ENCODE measurements around the gene SPEG.

Gene SPEG

DNA sequence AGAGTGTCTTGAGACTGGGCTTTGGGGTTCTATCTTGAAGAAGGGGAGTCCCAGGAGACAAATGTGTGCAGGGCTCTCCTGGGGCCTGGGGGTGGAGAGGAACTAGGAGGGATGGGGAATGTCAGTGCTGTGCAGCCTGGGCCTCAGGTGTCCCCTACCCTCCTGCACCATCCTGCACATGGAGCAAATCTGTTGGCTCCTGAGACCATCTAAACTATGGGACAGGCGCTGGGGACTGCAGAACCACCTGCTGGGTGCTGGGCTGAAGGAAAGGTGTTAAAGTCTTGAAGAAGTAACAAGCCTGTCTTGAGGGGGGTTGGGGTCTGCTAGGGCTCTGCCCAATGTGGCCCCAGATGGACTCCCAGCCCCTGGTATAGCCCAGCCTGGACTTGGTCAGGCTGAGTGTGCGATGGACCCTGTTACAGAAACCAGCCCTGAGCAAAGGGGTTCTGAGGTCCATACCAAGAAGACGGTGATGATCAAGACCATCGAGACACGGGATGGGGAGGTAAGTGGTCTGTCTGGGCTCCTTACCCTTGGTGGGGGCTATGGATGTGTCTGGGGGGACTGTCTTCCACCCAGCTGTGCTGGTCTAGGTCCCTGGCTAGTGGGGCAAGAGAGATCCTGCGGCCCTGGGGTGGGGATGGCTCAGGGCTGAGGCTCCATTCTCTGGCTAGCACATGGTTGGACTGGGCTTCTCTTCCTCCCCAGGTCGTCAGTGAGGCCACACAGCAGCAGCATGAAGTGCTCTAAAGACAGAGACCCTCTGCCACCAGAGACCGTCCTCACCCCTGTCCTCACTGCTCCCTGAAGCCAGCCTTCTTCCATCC lies 9.2 kb upstream of the SPEG start:
- no peak for DNase-seq (ENCODE audit: low read depth)

- no peak for DNase-seq (ENCODE audit: low read depth)
Observed at GRCh38 chr2:219426068-219426443, 8.6 kb upstream of the SPEG start.

GRCh38 chr2:219426534-219427136 lies 8.0 kb upstream of the SPEG start:
- DNase-seq (ENCODE audit: low read depth): no peak

GRCh38 chr2:219428469-219428868 lies 6.2 kb upstream of the SPEG start:
- DNase-seq (ENCODE audit: low read depth): peak; percentile 19

DNA sequence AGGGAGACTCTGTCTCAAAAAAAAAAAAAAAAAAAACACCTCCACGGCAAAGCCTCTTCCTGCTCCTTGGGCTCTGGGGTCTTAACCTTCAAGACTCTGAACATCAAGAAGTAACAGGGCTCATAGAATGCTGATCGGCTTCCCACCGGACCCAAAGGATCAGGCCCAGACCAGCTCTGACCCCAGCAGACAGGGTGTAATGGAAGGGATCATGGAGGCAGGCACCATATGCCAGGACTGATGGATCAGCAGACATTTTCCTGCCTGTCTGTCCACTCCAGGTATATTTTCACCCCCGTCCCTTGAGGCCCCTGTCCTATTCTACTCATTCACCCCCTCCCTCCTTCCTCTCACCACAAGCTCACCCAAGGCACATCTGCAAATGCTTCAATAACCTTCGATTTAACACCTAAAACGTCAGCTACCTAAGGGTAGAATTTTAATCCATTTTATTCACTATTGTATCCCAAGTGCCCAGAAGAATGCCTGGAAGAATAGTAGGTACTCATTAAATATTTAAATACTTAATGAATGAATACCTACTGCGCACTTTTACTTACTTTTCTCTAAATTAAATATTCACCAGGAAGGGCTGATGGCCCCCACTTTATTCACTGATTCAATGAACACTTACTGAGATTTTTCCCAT lies 4.6 kb upstream of the SPEG start:
- DNase-seq (ENCODE audit: low read depth): no peak

DNA sequence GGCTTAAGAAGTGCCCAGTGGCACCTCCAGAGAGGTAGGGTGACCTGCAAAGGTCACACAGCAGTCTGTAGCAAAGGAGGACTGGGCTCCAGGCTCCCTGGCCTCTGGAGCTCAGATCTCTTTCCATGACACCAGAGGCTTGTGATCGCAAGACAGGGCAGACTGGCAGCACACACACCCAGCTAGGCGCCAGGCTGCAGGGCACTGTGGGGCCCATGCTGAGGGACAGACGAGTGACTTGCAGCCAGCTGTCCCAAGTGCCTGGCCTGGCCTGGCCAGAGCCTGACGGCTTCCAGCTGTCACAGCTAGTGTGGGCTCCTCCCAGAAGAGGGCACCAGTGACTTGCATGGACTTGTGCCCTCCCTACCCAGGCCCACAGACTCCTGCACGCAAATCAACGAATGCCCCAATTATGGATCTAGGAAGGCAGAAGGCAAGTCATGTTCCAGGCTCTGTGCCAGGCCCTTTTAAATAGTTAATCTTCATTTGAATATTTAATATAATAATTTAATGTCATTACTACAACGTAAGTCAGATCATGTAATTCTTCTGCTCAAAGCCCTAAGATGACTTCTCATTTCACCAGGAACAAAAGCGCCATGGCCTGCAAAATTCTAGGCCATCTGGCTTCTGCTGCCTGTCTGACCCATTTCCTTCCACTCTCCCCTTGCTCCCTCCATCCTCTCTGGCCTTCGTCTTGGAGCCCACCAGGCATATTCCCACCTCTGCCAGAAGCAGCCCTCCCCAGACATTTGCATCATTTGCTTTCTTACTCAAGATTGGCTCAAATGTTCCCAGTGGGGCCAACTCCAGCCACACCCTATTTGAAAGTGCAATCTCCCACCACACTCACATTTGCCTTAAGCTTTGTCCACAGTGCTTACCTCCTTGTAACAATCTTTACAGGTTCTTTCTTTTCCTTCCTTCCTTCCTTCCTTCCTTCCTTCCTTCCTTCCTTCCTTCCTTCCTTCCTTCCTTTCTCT lies 3.7 kb upstream of the SPEG start:
- DNase-seq (ENCODE audit: low read depth): peak; percentile 58

DNA sequence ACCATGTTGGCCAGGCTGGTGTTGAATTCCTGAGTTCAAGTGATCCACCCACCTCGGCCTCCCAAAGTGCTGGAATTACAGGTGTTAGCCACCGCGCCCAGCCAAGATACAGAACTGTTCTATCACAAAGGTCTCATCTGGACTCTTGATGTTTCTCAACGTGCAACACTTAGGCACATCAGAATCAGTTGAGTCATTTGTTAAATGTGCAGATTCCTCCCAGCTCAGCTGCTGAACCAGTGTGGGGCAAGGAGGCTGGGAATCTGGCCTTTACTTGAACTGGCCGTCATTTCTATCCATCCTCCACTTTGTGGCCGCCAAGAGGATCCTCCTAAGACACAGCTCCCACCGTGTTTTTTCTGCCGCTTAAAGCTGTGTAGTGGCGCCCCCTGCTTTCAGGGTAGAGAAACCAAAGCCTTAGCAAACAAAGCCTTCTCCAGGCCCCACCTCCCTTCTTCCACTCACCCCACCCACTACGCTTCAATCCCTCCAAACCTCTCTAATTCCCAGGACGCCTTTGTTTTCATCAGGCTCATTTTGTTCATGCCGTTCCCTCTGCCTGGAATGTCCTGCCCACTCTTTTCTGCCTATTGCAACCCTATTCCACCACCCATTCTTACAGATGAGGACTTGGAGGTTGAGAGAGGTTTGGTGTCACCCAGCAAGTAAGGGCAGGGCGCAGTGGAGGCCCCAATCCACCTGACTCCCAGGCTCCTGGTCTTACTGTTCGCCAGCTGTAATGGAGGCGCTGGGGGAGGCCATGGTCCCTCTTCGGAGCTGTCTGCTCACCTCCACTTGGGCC lies 776 bp upstream of the SPEG start:
- DNase-seq (ENCODE audit: low read depth): peak; percentile 72

- no peak for DNase-seq (ENCODE audit: low read depth)
Observed at GRCh38 chr2:219434468-219434717, 250 bp upstream of the SPEG start.

DNA sequence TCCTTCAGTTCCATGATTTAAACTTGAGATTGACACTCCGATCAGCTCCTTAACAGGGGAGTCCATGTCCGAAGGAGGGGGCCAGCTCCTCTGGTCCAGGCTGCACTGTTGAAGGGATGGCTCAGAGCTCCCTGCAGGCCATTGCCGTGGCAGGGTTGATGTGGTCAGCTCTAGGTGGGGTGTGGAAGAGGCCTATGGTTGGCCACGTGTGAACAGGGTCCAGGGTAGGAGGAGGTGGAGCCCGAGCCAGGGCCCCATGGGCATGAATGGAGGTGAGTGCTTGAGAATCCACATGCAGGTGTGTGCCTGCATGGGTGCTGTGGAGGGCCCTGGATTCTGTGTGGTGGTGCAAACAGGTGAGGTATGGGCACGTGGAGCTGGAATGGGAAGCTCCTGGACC lies 1.1 kb downstream of the SPEG start:
- DNase-seq (ENCODE audit: low read depth): no peak

- no peak for DNase-seq (ENCODE audit: low read depth)
Observed at GRCh38 chr2:219436491-219436890, 1.8 kb downstream of the SPEG start.

DNA sequence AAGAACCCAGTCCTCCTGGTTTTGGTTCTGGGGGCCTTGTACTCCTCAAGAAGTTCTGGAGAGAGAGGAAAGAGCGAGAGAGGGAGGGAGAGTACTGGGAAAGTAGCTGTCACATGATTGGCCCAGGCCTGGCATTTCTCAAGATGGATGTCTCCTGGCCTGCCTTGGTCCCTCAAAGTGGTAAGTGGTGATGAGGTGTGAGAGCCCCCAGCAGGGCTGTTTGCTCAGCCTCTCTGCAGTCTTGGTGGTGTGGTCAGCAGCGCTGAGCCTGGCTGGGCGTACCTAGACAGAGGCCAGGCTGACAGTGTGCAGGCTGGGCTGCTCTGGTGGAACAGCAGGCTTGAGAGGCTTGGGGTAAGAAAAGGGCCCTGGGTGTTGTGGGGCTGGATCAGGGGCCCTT lies 2.5 kb downstream of the SPEG start:
- no peak for DNase-seq (ENCODE audit: low read depth)

GRCh38 chr2:219437690-219438206 lies 3.1 kb downstream of the SPEG start:
- DNase-seq (ENCODE audit: low read depth): no peak

- DNase-seq (ENCODE audit: low read depth): no peak
Observed at GRCh38 chr2:219438453-219438852, 3.8 kb downstream of the SPEG start.

- DNase-seq (ENCODE audit: low read depth): no peak
Observed at GRCh38 chr2:219439506-219439905, 4.9 kb downstream of the SPEG start.

DNA sequence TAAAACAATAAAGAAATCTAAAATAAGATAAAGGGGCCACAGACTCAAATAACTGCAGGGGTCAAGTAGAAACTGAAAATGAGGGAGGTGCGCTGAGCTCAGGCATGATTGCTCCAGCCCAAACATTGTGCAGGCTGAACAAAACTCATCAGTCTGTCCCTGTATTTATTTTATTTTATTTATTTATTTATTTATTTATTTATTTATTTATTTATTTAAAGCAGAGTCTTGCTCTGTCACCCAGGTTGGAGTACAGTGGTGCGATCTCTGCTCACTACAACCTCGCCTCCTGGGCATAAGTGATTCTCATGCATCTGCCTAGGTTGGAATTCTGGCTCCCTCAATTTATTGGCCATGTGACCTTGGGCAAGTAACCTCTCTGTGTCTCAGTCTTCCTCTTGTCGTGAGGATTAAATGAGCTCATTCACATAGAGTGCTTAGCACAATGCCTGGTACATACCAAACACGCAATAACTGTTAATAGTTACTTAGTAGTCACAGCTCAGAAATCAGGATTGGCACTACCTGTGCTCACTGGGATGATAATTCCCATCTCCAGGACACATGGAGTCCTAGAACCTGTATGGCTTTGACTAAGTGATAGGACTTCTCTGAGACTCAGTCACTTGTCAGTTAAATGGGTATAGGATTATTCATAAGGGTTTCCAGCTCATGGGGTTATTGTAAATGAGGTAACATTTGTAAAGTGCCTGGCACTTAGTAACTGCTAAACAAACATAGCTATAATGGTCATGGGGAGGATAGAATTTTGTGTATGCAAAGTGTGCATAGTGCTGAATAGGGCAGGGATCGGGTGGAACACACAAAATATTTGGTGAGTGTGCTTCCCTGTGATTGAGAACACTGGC lies 6.0 kb downstream of the SPEG start:
- DNase-seq (ENCODE audit: low read depth): peak; percentile 61

GRCh38 chr2:219441451-219442255 lies 7.0 kb downstream of the SPEG start:
- DNase-seq (ENCODE audit: low read depth): peak; percentile 83

DNA sequence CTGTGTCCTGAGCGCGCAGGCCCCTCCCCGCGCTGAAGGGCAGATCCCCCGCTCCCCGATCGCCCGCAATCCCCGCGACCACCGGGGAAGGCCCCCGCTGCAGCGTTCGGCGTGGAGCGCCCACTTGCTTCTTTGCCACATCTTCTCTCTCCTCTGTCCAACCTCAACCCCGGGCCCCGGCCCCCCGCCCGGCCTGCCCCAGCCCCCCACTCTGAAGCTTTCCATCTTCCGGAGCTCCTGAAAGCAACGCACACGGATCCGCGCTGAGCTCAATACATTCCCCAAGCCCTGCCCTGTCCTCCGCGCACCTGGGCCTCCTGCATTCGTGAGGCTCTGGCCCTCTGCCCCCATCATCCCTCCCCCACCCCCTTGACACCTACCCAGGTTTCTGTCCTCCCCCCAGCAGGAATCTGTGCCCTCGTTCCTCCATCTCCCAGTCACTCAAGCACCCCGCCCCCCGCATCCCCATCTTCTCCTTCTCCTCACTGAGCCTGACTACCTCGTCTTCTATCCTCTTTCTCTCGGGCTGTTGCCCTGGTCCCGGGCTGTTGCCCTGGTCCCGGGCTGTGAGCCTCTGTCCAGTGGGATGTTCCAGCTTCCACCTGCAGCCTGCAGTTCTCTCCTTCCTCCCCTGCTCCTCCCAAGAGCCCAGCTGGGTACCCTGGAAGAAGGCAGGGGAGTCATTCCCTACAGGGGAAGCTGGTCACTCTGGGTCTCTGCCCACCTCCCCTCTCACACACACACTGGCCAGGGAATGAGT lies 7.8 kb downstream of the SPEG start:
- peak; percentile 27 for DNase-seq (ENCODE audit: low read depth)

- DNase-seq (ENCODE audit: low read depth): no peak
Observed at GRCh38 chr2:219443016-219443696, 8.5 kb downstream of the SPEG start.
